GM12878 (cell line): ENCODE results near the gene FZD2. TPM values are rescaled to one million over a fixed set of nuclear protein-coding genes. Genes with fewer than 3 reads are reported as not detected.

Experiments used
- ATAC-seq: fragments of 200-7000 bp; cut with Tn5 transposase; 3 replicates; pipeline ENCODE4 v1.9.1; 2020; ENCODE audit warnings: mild to moderate bottlenecking, moderate library complexity
- BruUV-seq: library from RNA; stranded (reverse); fragments of 400-500 nt; replicated peaks from 2 replicates; lab custom pipeline; 2021; lab: Mats Ljungman, UMichigan
- CTCF ChIA-PET: fragments of 300-600 bp; sonication (Branson Sonifier 250); formaldehyde crosslinking; extraction: SDS; loops from one replicate; lab custom pipeline; 2021; ENCODE audit warnings: inconsistent platforms; lab: Yijun Ruan, JAX
- POLR2A ChIA-PET: fragments of 350-600 bp; formaldehyde crosslinking; extraction: SDS; loops from one replicate; lab custom pipeline; 2021; ENCODE audit warnings: inconsistent platforms; lab: Charles Lee
- RAD21 ChIA-PET: fragments of 300-600 bp; sonication (Branson Sonifier 250); formaldehyde crosslinking; loops from one replicate; lab custom pipeline; 2023; ENCODE audit warnings: antibody characterized with exemption; ENCODE audit not compliant: unreplicated experiment; lab: Charles Lee
- SMC1A ChIA-PET: fragments of 300-600 bp; sonication (Branson Sonifier 250); formaldehyde crosslinking; loops from one replicate; lab custom pipeline; 2023; ENCODE audit not compliant: unreplicated experiment, uncharacterized antibody; lab: Charles Lee
- DNase-seq: peaks from one replicate; pipeline ENCODE4 v3.0.0-alpha.2; 2011; ENCODE audit warnings: low read depth, low spot score
- FAIRE-seq: peaks from 3 replicates; lab custom pipeline; 2011; peaks lifted over from hg19 to GRCh38; lab: Jason Lieb, UNC
- H2AFZ ChIP-seq: 2 replicates; pipeline ENCODE4 v1.6.0; 2011; ENCODE audit warnings: low read depth, low read length, control low read depth; ENCODE audit not compliant: control insufficient read depth
- H3K27ac ChIP-seq: 2 replicates; pipeline ENCODE4 v1.5.1; 2011; ENCODE audit warnings: control low read depth; ENCODE audit not compliant: control insufficient read depth, insufficient read depth
- H3K27me3 ChIP-seq, 2 experiments: replicated peaks in 1 of 2; 2 replicates each; pipeline versions ENCODE4 v1.6.0 to v1.6.1; 2011; ENCODE audit warnings: low read length in 1 of 2; ENCODE audit not compliant: control insufficient read depth in 2 of 2, insufficient read depth in 2 of 2
- H3K36me3 ChIP-seq, 2 experiments: 2 replicates each; pipeline ENCODE4 v1.5.1; 2011; ENCODE audit warnings: low read length in 1 of 2; ENCODE audit not compliant: control insufficient read depth in 2 of 2, insufficient read depth in 2 of 2
- H3K4me1 ChIP-seq: 2 replicates; pipeline ENCODE4 v1.6.1; 2011; ENCODE audit warnings: mild to moderate bottlenecking, low read length, moderate library complexity, mixed read lengths; ENCODE audit not compliant: control insufficient read depth, insufficient read depth
- H3K4me2 ChIP-seq: 2 replicates; pipeline ENCODE4 v1.6.0; 2011; ENCODE audit warnings: control low read depth; ENCODE audit not compliant: control insufficient read depth, insufficient read depth
- H3K4me3 ChIP-seq: fragments of 200-600 bp; sonication (generic); 2 replicates; pipeline ENCODE4 v1.5.1; 2016
- H3K79me2 ChIP-seq: 2 replicates; pipeline ENCODE4 v1.6.0; 2011; ENCODE audit warnings: low read length; ENCODE audit not compliant: control insufficient read depth, insufficient read depth
- H3K9ac ChIP-seq: 2 replicates; pipeline ENCODE4 v1.8.0; 2011; ENCODE audit warnings: low read length, control low read depth, mixed read lengths; ENCODE audit not compliant: control insufficient read depth, insufficient read depth
- H3K9me3 ChIP-seq: replicated peaks from 3 replicates; pipeline ENCODE4 v1.5.1; 2011; ENCODE audit warnings: mild to moderate bottlenecking, low read length; ENCODE audit not compliant: control insufficient read depth, insufficient read depth
- H4K20me1 ChIP-seq: 2 replicates; pipeline ENCODE4 v1.6.0; 2011; ENCODE audit not compliant: control insufficient read depth, insufficient read depth
- BACH1 ChIP-seq: fragments of 450-650 bp; IDR thresholded peaks from 2 replicates; pipeline ENCODE4 v1.6.1; 2017; ENCODE audit warnings: mild to moderate bottlenecking, borderline replicate concordance
- BCLAF1 ChIP-seq: fragments of 450-650 bp; IDR thresholded peaks from 2 replicates; pipeline ENCODE4 v1.6.1; 2017; ENCODE audit warnings: antibody characterized with exemption, mild to moderate bottlenecking, moderate library complexity
- CBFB ChIP-seq: IDR thresholded peaks from 2 replicates; pipeline ENCODE4 v1.6.1; 2016; ENCODE audit warnings: antibody characterized with exemption, low read depth
- CEBPZ ChIP-seq: fragments of 150-350 bp; IDR thresholded peaks from 2 replicates; pipeline ENCODE4 v1.6.1; 2016; ENCODE audit warnings: low read depth, low read length
- EGR1 ChIP-seq, 2 experiments: IDR thresholded peaks; 1 replicate in 1 of 2; 2 replicates in 1 of 2; pipeline ENCODE4 v1.6.1; 2011 to 2012; ENCODE audit warnings: low read depth in 2 of 2, low read length in 2 of 2, borderline replicate concordance in 1 of 2, mild to moderate bottlenecking in 1 of 2, moderate library complexity in 1 of 2
- HDAC6 ChIP-seq: fragments of 200-600 bp; sonication (generic); IDR thresholded peaks from one replicate; pipeline ENCODE4 v1.8.0; 2017; ENCODE audit warnings: antibody characterized with exemption; ENCODE audit not compliant: unreplicated experiment
- KLF5 ChIP-seq: fragments of 450-650 bp; IDR thresholded peaks from 2 replicates; pipeline ENCODE4 v1.6.1; 2014; ENCODE audit warnings: mild to moderate bottlenecking; ENCODE audit not compliant: partially characterized antibody
- MAX ChIP-seq: IDR thresholded peaks from 2 replicates; pipeline ENCODE4 v1.6.1; 2012; ENCODE audit warnings: low read depth, low read length, improper control_type of control experiment
- MEF2A ChIP-seq: IDR thresholded peaks from 2 replicates; pipeline ENCODE4 v1.6.1; 2011; ENCODE audit warnings: low read depth, mild to moderate bottlenecking, low read length, moderate library complexity; ENCODE audit not compliant: insufficient read depth
- NFXL1 ChIP-seq: fragments of 450-650 bp; IDR thresholded peaks from 2 replicates; pipeline ENCODE4 v1.6.1; 2017; ENCODE audit warnings: antibody characterized with exemption, mild to moderate bottlenecking, borderline replicate concordance
- NR2C1 ChIP-seq: fragments of 450-650 bp; IDR thresholded peaks from 2 replicates; pipeline ENCODE4 v1.6.1; 2017; ENCODE audit warnings: antibody characterized with exemption, mild to moderate bottlenecking, moderate library complexity
- POLR2AphosphoS2 ChIP-seq: IDR thresholded peaks from 2 replicates; pipeline ENCODE4 v1.6.1; 2011; ENCODE audit warnings: low read depth, mild to moderate bottlenecking, low read length, improper control_type of control experiment, moderate library complexity
- POU2F2 ChIP-seq: IDR thresholded peaks from 3 replicates; pipeline ENCODE4 v1.6.1; 2011; ENCODE audit warnings: low read depth, mild to moderate bottlenecking, low read length, borderline replicate concordance
- SREBF1 ChIP-seq: IDR thresholded peaks from 2 replicates; pipeline ENCODE4 v1.6.1; 2012; ENCODE audit warnings: mild to moderate bottlenecking, low read length
- TARDBP ChIP-seq: IDR thresholded peaks from 2 replicates; pipeline ENCODE4 v1.6.1; 2016; ENCODE audit warnings: borderline replicate concordance
- ZBED1 ChIP-seq: IDR thresholded peaks from 2 replicates; pipeline ENCODE4 v1.6.1; 2016; ENCODE audit warnings: borderline replicate concordance
- ZNF622 ChIP-seq: fragments of 450-650 bp; IDR thresholded peaks from 2 replicates; pipeline ENCODE4 v1.6.1; 2017; ENCODE audit warnings: mild to moderate bottlenecking, inconsistent platforms
- WGBS: methylation state at CpG from one replicate; pipeline ENCODE4 v1.1.6; 2016; ENCODE audit warnings: low lambda C conversion rate; ENCODE audit not compliant: insufficient replicate concordance, insufficient coverage; ENCODE audit errors: missing lambda C conversion rate; 5-methylcytosine and 5-hydroxymethylcytosine counted together
- in situ Hi-C: fragments of 300-500 bp; cut with MboI; formaldehyde crosslinking; loops from 9 replicates; pipeline ENCODE4 v1.14.3; 2018; ENCODE audit warnings: mixed read lengths
- intact Hi-C: fragments of 100-400 bp; cut with micrococcal nuclease; formaldehyde crosslinking; loops from one replicate; pipeline ENCODE4 v1.14.2; 2022; ENCODE audit not compliant: unreplicated experiment
- polyA plus RNA-seq, 11 experiments: library from polyadenylated mRNA; depleted of rRNA in 4 of 11; unstranded in 6 of 11; stranded (reverse) in 5 of 11; fragments of >200 nt; fragmentation: Nextera tagmentation in 4 of 11; fragmentation: Illumina TruSeq in 1 of 11; extraction: Ambion mirVana in 4 of 11; extraction: Trizol in 1 of 11; gene quantifications; 1 replicate in 1 of 11; 2 replicates in 10 of 11; pipeline versions ENCODE4 v1.2.1 to v1.2.3, GENCODE V29; 2011 to 2016; ENCODE audit warnings: inconsistent platforms in 2 of 11, missing spikeins in 2 of 11, low read depth in 1 of 11
- total RNA-seq, 4 experiments: library from RNA; depleted of rRNA in 3 of 4; stranded (reverse); fragments of >200 nt in 3 of 4; fragmentation: Illumina TruSeq in 1 of 4; extraction: Trizol in 1 of 4; gene quantifications; 2 replicates each; pipeline versions ENCODE4 v1.2.1 to v1.2.3, GENCODE V29; 2013 to 2021

FZD2 gene
- total and polyA plus RNA-seq, 10 of the 15 experiments (the other 5 are each of a cell fraction or from before 2014, with no cell fraction given) = 0.09 to 4.2 (median 0.63) TPM; not detected in 1

- Histone ChIP-seq H3K4me3 (no peak overlapping the region), H3K4me1 (no peaks in the 10 kb centered on the region), H3K79me2 (no peaks in the 10 kb centered on the region), H2AFZ (no peak overlapping the region), H3K9me3 (no peaks in the 10 kb centered on the region), H3K9ac (no peak overlapping the region), H4K20me1 (no peaks in the 10 kb centered on the region), H3K4me2 (no peak overlapping the region), H3K36me3 (no peaks in the 10 kb centered on the region), H3K27me3 (no peaks in the 10 kb centered on the region; a peak in 1 of 4 replicates), H3K27ac (no peak overlapping the region)
- no TSS peak for BruUV-seq
- CTCF ChIA-PET = no interaction called here
- intact Hi-C loops = no loop called here
- TF ChIP-seq BCLAF1 (no peak), HDAC6 (no peak), EGR1 (IDR thresholded peaks at IDR 0.05; ENCODE audit: borderline replicate concordance in 1 of 2, low read depth in 2 of 2, low read length in 2 of 2) (no peak), KLF5 (no peak), MEF2A (no peak), MAX (no peak), POLR2AphosphoS2 (no peak), POU2F2 (no peak), NR2C1 (no peak), ZBED1 (no peak), TARDBP (no peak), NFXL1 (no peak), BACH1 (no peak), SREBF1 (no peak), CEBPZ (no peak), CBFB (no peak), ZNF622 (no peak)
- SMC1A ChIA-PET = no interaction called here
- FAIRE-seq (no peak), ATAC-seq (no peak), DNase-seq (no peak)
- WGBS = 14% methylated on average over 7 of the region's 7 CpGs
- RAD21 ChIA-PET = no interaction called here
- in situ Hi-C loops = no loop called here
- POLR2A ChIA-PET = no interaction called here
Observed at GRCh38 chr17:44585315-44585714, 28.0 kb downstream of the FZD2 start.
